ENCODE data around the gene PRDM16.

The PRDM16 gene

DNA sequence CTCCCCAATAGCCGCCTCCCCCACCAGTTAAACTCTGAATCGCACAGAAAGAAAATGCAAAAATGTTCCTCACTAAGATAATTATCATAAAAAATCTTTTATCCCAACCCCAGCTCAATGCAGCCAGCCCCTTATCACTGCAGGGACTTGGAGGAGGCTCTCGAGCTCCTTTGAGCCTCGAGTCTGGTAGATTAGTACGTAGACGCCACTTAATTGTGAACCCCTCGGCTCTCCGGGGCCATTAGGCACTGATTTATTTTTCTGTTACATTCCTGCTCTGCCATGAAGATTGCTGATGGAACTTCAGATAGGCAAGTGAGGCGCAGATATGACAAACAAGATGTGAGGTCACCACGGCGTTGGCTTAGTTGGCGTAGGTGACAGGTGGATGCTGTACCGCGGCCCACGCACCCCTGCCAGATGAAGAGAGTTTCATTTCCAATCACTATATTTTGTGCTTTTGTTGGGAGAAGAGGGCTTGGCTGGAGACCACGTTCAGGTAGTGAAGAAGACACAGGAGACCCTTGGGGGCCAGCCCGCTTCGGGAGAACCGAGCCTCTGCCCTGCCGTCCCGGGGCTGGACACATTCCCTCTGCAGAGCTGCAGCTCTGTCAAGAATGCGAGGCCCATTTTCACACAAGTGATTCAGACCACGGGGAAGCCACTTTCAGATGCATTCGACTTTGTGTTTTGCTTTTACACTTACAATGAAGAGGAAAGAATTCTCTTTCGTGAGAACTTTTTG, 329.6 kb downstream of the PRDM16 start:
- DNase-seq = no peak
- TF ChIP-seq GATA1 (IDR thresholded peaks at IDR 0.05; ENCODE audit: low read depth, low read length) (no peak), POLR2A (IDR thresholded peaks at IDR 0.05; ENCODE audit: low read length) (no peak)

DNA sequence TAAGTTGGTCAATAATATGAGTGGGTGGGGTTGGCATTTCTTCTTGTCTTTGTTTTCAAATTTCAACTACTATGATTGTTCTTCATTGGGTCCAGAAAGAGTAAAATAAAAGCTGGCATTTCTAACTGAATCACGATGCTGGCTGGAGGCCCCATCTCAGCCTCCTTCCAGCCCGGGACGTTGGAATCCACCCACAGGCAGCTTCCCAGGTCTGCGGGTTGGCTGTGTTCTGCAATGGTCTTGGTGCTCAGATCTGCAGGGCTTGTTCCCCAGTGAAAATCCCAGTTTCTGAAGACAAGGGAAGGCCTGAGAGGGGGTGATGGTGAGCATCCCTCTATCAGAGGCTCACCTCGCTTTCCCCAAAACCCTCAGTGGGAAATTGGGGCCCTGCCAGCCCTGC, 330.7 kb downstream of the PRDM16 start:
- DNase-seq = no peak
- no peak for TF ChIP-seq GATA1 (IDR thresholded peaks at IDR 0.05; ENCODE audit: low read depth, low read length)
- TF ChIP-seq POLR2A (IDR thresholded peaks at IDR 0.05; ENCODE audit: low read length) = no peak

DNA sequence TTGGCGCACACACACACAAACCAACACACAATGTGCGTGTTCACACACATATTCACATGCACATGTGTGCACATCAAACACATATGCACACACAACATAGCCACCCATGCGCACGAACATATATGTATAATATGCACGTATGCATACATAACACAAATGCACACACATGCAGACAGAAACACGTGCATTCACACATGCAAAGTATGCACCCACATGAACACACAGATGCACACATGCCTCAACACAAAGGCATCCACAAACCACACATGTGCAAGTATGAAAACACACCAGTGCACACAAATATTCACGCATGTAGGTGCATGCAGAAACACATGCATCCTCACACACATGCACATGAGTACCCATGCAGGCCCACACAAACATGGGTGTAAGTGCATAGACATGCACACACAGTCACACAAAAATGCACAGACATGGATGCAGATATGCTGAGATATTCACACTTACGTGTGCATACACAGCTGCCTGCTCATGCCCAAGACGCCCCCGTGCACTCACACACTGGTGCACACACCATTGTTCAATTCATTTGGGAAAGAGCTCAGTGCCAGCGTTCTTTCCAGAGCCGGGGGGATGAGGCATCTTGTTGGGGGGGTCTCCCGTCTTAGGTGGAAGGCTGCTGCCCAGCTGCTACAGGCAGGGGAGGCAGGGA, 332.7 kb downstream of the PRDM16 start:
- TF ChIP-seq GATA1 (IDR thresholded peaks at IDR 0.05; ENCODE audit: low read depth, low read length) (no peak), POLR2A (IDR thresholded peaks at IDR 0.05; ENCODE audit: low read length) (no peak)
- DNase-seq = no peak

DNA sequence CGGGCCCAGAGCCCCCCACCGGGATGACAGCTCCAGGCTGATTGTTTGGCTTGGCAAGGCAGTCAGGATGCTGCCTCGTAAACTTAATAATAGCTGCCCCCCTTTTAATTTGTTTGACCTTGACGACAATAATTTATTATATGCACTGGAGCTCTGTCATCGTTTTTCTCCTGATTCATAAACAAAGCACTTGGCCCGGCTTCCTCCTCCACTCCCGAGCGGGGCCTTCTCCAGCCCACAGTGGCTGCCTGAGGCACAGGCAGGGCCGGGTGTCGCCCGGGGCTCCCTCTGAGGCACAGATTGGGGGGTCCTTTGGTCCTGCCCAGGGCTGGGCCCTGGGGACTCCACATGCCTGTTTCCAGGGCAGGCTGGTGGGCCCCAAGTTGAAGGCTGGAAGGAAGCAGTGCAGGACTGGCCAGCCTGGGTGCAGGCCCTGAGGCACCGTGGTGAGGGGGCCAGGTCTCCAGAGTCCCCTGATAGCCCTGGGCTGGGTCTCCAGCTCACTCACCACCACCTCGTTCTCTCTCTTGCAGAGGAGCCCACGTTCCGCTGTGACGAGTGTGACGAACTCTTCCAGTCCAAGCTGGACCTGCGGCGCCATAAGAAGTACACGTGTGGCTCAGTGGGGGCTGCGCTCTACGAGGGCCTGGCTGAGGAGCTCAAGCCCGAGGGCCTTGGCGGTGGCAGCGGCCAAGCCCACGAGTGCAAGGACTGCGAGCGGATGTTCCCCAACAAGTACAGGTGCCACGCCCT, 333.4 kb downstream of the PRDM16 start:
- no peak for DNase-seq
- TF ChIP-seq GATA1 (IDR thresholded peaks at IDR 0.05; ENCODE audit: low read depth, low read length) (no peak), POLR2A (IDR thresholded peaks at IDR 0.05; ENCODE audit: low read length) (no peak)

DNA sequence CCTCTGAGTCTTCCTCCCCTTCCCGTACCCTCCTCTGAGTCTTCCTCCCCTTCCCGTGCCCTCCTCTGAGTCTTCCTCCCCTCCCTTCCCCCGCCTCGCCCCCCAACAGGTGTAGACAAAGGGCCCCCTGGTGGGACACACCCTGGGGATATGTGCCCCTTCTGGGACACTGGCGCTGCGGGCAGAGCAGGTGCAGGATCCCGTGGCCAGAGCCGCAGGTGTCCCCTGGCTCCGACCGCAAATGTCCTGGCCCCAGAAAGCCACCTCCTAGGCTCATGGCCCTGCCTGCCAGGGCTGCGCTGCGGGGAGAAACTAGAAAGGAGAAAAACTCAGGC, 334.0 kb downstream of the PRDM16 start:
- DNase-seq = no peak
- TF ChIP-seq GATA1 (IDR thresholded peaks at IDR 0.05; ENCODE audit: low read depth, low read length) (no peak), POLR2A (IDR thresholded peaks at IDR 0.05; ENCODE audit: low read length) (no peak)

DNA sequence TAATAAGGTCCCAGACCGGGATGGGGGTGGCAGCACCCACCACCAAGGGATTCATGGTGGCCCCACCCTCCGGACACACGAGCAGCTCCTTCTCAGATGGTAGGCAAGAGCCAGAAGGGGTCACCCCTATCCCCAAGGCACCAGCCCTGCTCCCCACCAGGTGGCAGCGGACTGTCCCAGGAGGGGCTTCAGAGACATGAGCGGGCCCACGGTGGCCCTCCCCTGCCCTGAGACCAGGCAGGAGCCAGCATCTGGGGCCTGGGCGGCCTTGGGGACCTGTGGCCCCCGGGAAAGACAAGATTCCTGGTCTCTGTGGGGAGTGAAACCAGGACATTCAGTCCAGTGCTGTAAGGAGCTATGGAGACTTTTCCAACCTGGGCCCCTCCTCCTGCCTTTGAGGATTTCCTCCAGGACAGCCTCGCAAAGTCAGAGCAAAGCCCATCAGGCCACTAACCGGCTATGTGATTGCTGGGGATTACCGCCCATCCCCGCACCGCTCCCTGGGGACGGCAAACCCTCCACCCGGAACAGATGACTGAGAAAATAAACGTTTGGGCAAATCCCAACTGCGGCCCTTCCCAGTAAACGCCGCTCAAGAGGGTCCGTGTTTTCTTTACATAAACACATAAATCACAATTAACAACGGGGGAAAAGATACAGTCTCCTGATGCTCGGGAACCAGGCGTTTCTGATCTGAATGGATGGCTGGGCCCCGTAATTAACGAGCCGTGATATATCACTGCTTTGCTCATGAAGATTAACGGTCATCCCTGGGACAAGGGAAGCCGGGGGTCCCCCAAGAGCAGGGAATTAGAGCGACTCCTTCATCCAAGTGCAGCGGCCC, 334.6 kb downstream of the PRDM16 start:
- no peak for DNase-seq
- TF ChIP-seq POLR2A (IDR thresholded peaks at IDR 0.05; ENCODE audit: low read length) = no peak
- no peak for TF ChIP-seq GATA1 (IDR thresholded peaks at IDR 0.05; ENCODE audit: low read depth, low read length)

DNA sequence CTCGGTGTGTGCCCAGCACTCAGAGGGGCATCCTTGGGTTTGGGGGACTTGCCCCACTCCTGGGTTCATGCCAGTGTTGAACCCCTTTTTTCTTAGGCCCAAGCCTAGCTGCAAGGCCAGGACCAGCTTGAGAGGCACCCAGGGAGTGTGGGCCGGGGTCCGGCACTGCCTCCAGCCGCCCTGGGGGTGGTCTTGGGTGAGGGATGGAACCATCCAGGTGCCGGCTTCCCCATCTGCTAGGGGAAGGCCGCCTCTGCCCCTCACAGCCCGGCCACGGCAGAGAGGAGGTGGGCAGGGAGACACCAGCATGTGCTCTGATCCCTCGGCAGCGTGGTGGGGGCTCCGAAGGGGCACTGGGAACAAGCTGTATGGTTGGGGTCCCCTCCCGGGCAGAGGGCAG, 335.3 kb downstream of the PRDM16 start:
- TF ChIP-seq POLR2A (IDR thresholded peaks at IDR 0.05; ENCODE audit: low read length) (no peak), GATA1 (IDR thresholded peaks at IDR 0.05; ENCODE audit: low read depth, low read length) (no peak)

DNA sequence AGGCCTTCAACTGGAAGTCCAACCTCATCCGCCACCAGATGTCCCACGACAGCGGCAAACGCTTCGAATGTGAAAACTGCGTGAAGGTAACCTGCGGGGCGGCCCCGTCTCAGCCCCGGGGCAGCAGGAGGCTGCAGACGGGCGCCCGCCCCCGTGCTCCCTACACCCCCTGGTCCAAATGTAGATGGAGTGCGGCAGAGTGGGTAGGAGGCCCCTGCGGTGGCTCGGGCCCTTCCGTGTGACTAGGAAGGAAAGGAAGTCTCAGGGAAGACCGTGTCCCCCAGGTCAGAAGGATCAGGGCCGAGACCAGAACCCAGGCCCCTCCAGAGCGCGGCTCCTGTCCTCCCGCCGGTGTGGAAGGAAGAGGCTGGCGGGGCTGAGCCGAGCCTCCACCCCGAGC, 335.8 kb downstream of the PRDM16 start:
- TF ChIP-seq POLR2A (IDR thresholded peaks at IDR 0.05; ENCODE audit: low read length) = no peak
- TF ChIP-seq GATA1 (IDR thresholded peaks at IDR 0.05; ENCODE audit: low read depth, low read length) = no peak
- DNase-seq = no peak

More for the DNA sequence above, 335.3 kb downstream of the PRDM16 start:
- DNase-seq = no peak

DNA sequence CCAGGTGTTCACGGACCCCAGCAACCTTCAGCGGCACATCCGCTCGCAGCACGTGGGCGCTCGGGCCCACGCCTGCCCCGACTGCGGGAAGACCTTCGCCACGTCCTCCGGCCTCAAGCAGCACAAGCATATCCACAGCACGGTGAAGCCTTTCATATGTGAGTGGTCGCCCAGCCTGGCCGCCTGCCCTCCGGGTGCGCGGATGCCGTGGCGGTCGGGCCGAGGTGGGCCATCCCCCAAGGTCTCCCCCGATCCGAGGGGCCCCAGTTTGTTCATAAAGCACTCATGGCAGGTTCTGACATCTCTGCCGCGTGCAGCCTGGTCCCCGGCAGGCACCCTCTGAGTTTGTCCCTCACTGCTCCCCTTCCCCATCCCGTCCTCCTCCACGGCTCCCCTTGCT, 336.5 kb downstream of the PRDM16 start:
- no peak for DNase-seq
- TF ChIP-seq GATA1 (IDR thresholded peaks at IDR 0.05; ENCODE audit: low read depth, low read length) (no peak), POLR2A (IDR thresholded peaks at IDR 0.05; ENCODE audit: low read length) (no peak)

DNA sequence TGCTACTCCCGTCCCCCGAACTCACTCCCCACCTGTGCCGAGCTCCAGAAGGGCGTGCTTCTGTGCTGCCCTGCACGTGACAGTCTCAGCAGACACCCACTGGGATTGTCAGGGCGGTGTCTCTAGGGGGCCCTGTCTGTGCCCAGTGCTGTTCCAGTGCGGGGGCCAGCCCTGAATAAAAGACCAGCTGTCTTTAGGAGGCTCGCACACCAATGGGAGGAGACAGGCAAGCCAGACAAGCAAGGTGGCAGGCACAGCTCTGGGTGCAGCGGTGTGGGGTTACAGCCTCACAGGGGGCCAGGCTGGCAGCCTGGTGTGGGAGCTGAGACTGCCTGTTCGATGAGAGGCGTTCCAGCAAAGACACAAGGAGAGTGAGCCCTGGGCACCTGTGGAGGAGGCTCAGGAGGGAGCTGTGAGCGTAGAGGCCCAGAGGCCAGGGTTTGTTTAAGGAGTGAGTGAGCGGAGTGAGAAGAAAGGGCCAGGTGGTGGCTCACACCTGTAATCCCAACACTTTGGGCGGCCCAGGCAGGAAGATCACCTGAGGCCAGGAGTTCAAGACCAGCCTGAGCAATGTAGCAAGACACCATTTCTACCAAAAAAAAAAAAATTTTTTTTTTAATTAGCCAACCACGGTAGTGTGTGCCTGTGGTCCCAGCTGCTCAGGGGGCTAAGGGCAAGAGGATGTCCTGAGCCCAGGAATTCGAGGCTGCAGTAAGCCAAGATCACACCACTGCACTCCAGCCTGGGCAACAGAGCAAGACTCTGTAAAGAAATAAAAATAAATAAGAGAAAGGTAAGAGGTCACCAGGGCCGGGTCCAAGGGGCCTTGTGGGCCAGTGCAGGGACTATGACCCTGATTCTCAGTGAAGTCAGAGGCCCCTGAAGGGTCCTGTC, 337.2 kb downstream of the PRDM16 start:
- no peak for DNase-seq
- TF ChIP-seq POLR2A (IDR thresholded peaks at IDR 0.05; ENCODE audit: low read length) = no peak
- TF ChIP-seq GATA1 (IDR thresholded peaks at IDR 0.05; ENCODE audit: low read depth, low read length) = no peak

DNA sequence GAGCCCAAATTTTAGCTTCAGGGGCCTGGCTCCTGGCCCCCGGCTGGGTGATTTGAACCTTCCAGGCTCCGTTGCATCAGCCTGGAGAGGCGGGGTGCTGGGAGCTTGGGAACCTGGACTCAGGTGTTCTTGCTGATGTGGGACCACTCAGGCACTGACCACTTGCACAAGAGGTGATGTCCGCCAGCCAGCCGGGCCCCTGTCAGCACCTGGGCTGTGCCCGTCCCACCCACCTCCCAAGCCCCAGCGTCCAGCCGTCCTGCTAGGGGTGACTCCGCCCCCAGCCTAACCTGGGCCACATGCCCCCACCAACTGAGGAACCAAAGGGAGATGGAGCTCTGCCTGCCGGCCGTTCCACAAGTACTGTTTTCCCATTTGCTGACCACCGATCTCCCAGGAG, 338.0 kb downstream of the PRDM16 start:
- TF ChIP-seq POLR2A (IDR thresholded peaks at IDR 0.05; ENCODE audit: low read length) (no peak), GATA1 (IDR thresholded peaks at IDR 0.05; ENCODE audit: low read depth, low read length) (no peak)
- DNase-seq = no peak

DNA sequence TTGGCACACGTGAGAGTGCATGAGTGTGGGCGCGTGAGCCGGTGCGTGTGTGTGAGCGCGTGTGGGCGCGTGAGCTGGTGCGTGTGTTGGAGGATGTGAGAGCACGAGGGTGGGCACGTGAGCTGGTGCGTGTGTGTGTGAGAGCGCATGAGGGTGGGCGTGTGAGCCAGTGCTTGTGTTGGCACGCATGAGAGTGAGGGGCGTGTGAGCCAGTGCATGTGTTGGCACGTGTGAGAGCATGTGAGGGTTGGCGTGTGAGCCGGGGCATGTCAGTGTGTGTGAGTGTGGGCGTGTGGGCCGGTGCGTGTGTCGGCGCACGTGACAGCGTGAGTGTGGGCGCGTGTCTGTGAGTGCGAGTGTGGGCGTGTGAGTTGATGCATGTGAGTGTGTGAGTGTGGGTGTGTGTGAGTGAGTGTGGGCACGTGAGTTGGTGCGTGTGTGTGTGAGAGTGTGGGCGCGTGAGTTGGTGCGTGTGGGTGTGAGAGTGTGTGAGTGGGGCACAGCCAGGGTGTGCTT, 339.8 kb downstream of the PRDM16 start:
- TF ChIP-seq GATA1 (IDR thresholded peaks at IDR 0.05; ENCODE audit: low read depth, low read length) (no peak), POLR2A (IDR thresholded peaks at IDR 0.05; ENCODE audit: low read length) (no peak)
- no peak for DNase-seq

Measured in erythroblast (primary cell).